ENCODE measurements around the gene RHNO1.

- TF ChIP-seq CTCF (conservative IDR thresholded peaks at IDR 0.05; ENCODE audit: low read depth, low read length) (no peak), EZH2 (IDR thresholded peaks at IDR 0.05; ENCODE audit: borderline replicate concordance, low read depth, low read length, poor library complexity, severe bottlenecking) (no peak)
These were observed 21.5 kb upstream of the RHNO1 start for GRCh38 chr12:2855546-2855945.
